ENCODE results near the gene TSPO.

TSPO gene

GRCh38 chr22:43191831-43192230, 40.5 kb downstream of the TSPO start:
- Histone ChIP-seq H2BK15ac (replicated peaks; ENCODE audit: low read depth) (no peak overlapping the region), H3K27me3 (ENCODE audit: insufficient read depth, low read length, poor library complexity) (no peaks in the 10 kb centered on the region), H3K56ac (ENCODE audit: low read length) (no peak overlapping the region), H3K4me1 (ENCODE audit: control insufficient read depth, low read depth, low read length) (no peaks in the 10 kb centered on the region), H2BK5ac (ENCODE audit: low read length) (no peak overlapping the region), H3K36me3 (ENCODE audit: control insufficient read depth, insufficient read depth, low read length) (no peaks in the 10 kb centered on the region), H3K4ac (ENCODE audit: low read depth, low read length) (no peak overlapping the region), H4K8ac (ENCODE audit: low read depth, low read length) (no peak overlapping the region), H3K27ac (ENCODE audit: low read depth, low read length) (no peak overlapping the region), H3K9ac (ENCODE audit: low read length) (no peak overlapping the region), H2BK120ac (ENCODE audit: low read depth, low read length) (no peak overlapping the region), H4K5ac (ENCODE audit: low read length) (no peak overlapping the region), H3K23ac (ENCODE audit: low read length) (no peak overlapping the region), H3K18ac (ENCODE audit: low read length) (no peak overlapping the region), H3K79me1 (ENCODE audit: low read length) (no peaks in the 10 kb centered on the region), H3K79me2 (ENCODE audit: control insufficient read depth, insufficient read depth, low read length) (no peaks in the 10 kb centered on the region), H3K4me2 (ENCODE audit: low read length) (no peak overlapping the region), H3K4me3 (ENCODE audit: low read length) (no peak overlapping the region), H2AK5ac (ENCODE audit: low read length) (no peak overlapping the region)
- no peak for DNase-seq

- Histone ChIP-seq H4K5ac (ENCODE audit: low read length) (no peak overlapping the region), H3K27ac (ENCODE audit: low read depth, low read length) (no peak overlapping the region), H3K18ac (ENCODE audit: low read length) (no peak overlapping the region), H4K8ac (ENCODE audit: low read depth, low read length) (no peak overlapping the region), H3K4me3 (ENCODE audit: low read length) (no peak overlapping the region), H3K79me1 (ENCODE audit: low read length) (no peaks in the 10 kb centered on the region), H3K4me2 (ENCODE audit: low read length) (no peak overlapping the region), H3K79me2 (ENCODE audit: control insufficient read depth, insufficient read depth, low read length) (no peaks in the 10 kb centered on the region), H2BK15ac (replicated peaks; ENCODE audit: low read depth) (no peak overlapping the region), H2AK5ac (ENCODE audit: low read length) (no peak overlapping the region), H3K23ac (ENCODE audit: low read length) (no peak overlapping the region), H3K56ac (ENCODE audit: low read length) (no peak overlapping the region), H3K27me3 (ENCODE audit: insufficient read depth, low read length, poor library complexity) (no peaks in the 10 kb centered on the region), H3K4ac (ENCODE audit: low read depth, low read length) (no peak overlapping the region), H3K36me3 (ENCODE audit: control insufficient read depth, insufficient read depth, low read length) (no peaks in the 10 kb centered on the region), H3K9ac (ENCODE audit: low read length) (no peak overlapping the region), H2BK5ac (ENCODE audit: low read length) (no peak overlapping the region), H3K4me1 (ENCODE audit: control insufficient read depth, low read depth, low read length) (no peaks in the 10 kb centered on the region), H2BK120ac (ENCODE audit: low read depth, low read length) (no peak overlapping the region)
- DNase-seq = no peak
- WGBS (ENCODE audit: extremely low coverage, insufficient coverage, low lambda C conversion rate) = no CpG with 5 or more reads among the region's 22 CpGs
Measured at GRCh38 chr22:43197271-43197941, 46.0 kb downstream of the TSPO start.

GRCh38 chr22:43198126-43198525, 46.8 kb downstream of the TSPO start:
- no peaks in the 10 kb centered on the region for H3K27me3 ChIP-seq (ENCODE audit: insufficient read depth, low read length, poor library complexity)
- no peak overlapping the region for H3K27ac ChIP-seq (ENCODE audit: low read depth, low read length)
- no CpG with 5 or more reads among the region's 5 CpGs for WGBS (ENCODE audit: extremely low coverage, insufficient coverage, low lambda C conversion rate)
- no peaks in the 10 kb centered on the region for H3K79me1 ChIP-seq (ENCODE audit: low read length)
- H4K8ac ChIP-seq (ENCODE audit: low read depth, low read length) = no peak overlapping the region
- H3K23ac ChIP-seq (ENCODE audit: low read length) = no peak overlapping the region
- no peak overlapping the region for H2BK120ac ChIP-seq (ENCODE audit: low read depth, low read length)
- H3K4me1 ChIP-seq (ENCODE audit: control insufficient read depth, low read depth, low read length) = peaks cover 5% of the 10 kb centered on the region
- H3K4me3 ChIP-seq (ENCODE audit: low read length) = no peak overlapping the region
- H3K18ac ChIP-seq (ENCODE audit: low read length) = no peak overlapping the region
- no peak overlapping the region for H3K4me2 ChIP-seq (ENCODE audit: low read length)
- H4K5ac ChIP-seq (ENCODE audit: low read length) = no peak overlapping the region
- no peak for DNase-seq
- no peak overlapping the region for H2BK5ac ChIP-seq (ENCODE audit: low read length)
- no peak overlapping the region for H3K9ac ChIP-seq (ENCODE audit: low read length)
- no peak overlapping the region for H2BK15ac ChIP-seq (replicated peaks; ENCODE audit: low read depth)
- no peak overlapping the region for H3K4ac ChIP-seq (ENCODE audit: low read depth, low read length)
- H2AK5ac ChIP-seq (ENCODE audit: low read length) = no peak overlapping the region
- no peaks in the 10 kb centered on the region for H3K79me2 ChIP-seq (ENCODE audit: control insufficient read depth, insufficient read depth, low read length)
- H3K56ac ChIP-seq (ENCODE audit: low read length) = no peak overlapping the region
- no peaks in the 10 kb centered on the region for H3K36me3 ChIP-seq (ENCODE audit: control insufficient read depth, insufficient read depth, low read length)

GRCh38 chr22:43198936-43199335, 47.6 kb downstream of the TSPO start:
- H3K27ac ChIP-seq (ENCODE audit: low read depth, low read length) = no peak overlapping the region
- no peak overlapping the region for H4K8ac ChIP-seq (ENCODE audit: low read depth, low read length)
- no peak overlapping the region for H4K5ac ChIP-seq (ENCODE audit: low read length)
- no peak overlapping the region for H2BK120ac ChIP-seq (ENCODE audit: low read depth, low read length)
- no peak overlapping the region for H2AK5ac ChIP-seq (ENCODE audit: low read length)
- no peak overlapping the region for H3K4me3 ChIP-seq (ENCODE audit: low read length)
- no peak overlapping the region for H2BK15ac ChIP-seq (replicated peaks; ENCODE audit: low read depth)
- no peak overlapping the region for H3K4me2 ChIP-seq (ENCODE audit: low read length)
- no peaks in the 10 kb centered on the region for H3K36me3 ChIP-seq (ENCODE audit: control insufficient read depth, insufficient read depth, low read length)
- H3K79me2 ChIP-seq (ENCODE audit: control insufficient read depth, insufficient read depth, low read length) = no peaks in the 10 kb centered on the region
- DNase-seq = no peak
- no peak overlapping the region for H3K9ac ChIP-seq (ENCODE audit: low read length)
- H3K23ac ChIP-seq (ENCODE audit: low read length) = no peak overlapping the region
- no peak overlapping the region for H3K18ac ChIP-seq (ENCODE audit: low read length)
- H3K4me1 ChIP-seq (ENCODE audit: control insufficient read depth, low read depth, low read length) = peaks cover 5% of the 10 kb centered on the region
- H3K79me1 ChIP-seq (ENCODE audit: low read length) = no peaks in the 10 kb centered on the region
- H2BK5ac ChIP-seq (ENCODE audit: low read length) = no peak overlapping the region
- no peak overlapping the region for H3K56ac ChIP-seq (ENCODE audit: low read length)
- no CpG with 5 or more reads among the region's 9 CpGs for WGBS (ENCODE audit: extremely low coverage, insufficient coverage, low lambda C conversion rate)
- no peak overlapping the region for H3K4ac ChIP-seq (ENCODE audit: low read depth, low read length)
- no peaks in the 10 kb centered on the region for H3K27me3 ChIP-seq (ENCODE audit: insufficient read depth, low read length, poor library complexity)

GRCh38 chr22:43199541-43199940, 48.2 kb downstream of the TSPO start:
- Histone ChIP-seq H3K4me2 (ENCODE audit: low read length) (no peak overlapping the region), H3K4me1 (ENCODE audit: control insufficient read depth, low read depth, low read length) (peaks cover 5% of the 10 kb centered on the region), H2BK120ac (ENCODE audit: low read depth, low read length) (no peak overlapping the region), H4K8ac (ENCODE audit: low read depth, low read length) (no peak overlapping the region), H3K79me2 (ENCODE audit: control insufficient read depth, insufficient read depth, low read length) (no peaks in the 10 kb centered on the region), H3K23ac (ENCODE audit: low read length) (no peak overlapping the region), H3K4me3 (ENCODE audit: low read length) (no peak overlapping the region), H2AK5ac (ENCODE audit: low read length) (no peak overlapping the region), H3K18ac (ENCODE audit: low read length) (no peak overlapping the region), H2BK5ac (ENCODE audit: low read length) (no peak overlapping the region), H3K27me3 (ENCODE audit: insufficient read depth, low read length, poor library complexity) (no peaks in the 10 kb centered on the region), H2BK15ac (replicated peaks; ENCODE audit: low read depth) (no peak overlapping the region), H3K56ac (ENCODE audit: low read length) (no peak overlapping the region), H3K27ac (ENCODE audit: low read depth, low read length) (no peak overlapping the region), H3K9ac (ENCODE audit: low read length) (no peak overlapping the region), H3K4ac (ENCODE audit: low read depth, low read length) (no peak overlapping the region), H3K36me3 (ENCODE audit: control insufficient read depth, insufficient read depth, low read length) (no peaks in the 10 kb centered on the region), H4K5ac (ENCODE audit: low read length) (no peak overlapping the region), H3K79me1 (ENCODE audit: low read length) (no peaks in the 10 kb centered on the region)
- WGBS (ENCODE audit: extremely low coverage, insufficient coverage, low lambda C conversion rate) = no CpG with 5 or more reads among the region's 11 CpGs
- no peak for DNase-seq

GRCh38 chr22:43200031-43200430, 48.7 kb downstream of the TSPO start:
- Histone ChIP-seq H3K18ac (ENCODE audit: low read length) (no peak overlapping the region), H4K8ac (ENCODE audit: low read depth, low read length) (no peak overlapping the region), H3K4me1 (ENCODE audit: control insufficient read depth, low read depth, low read length) (peaks cover 5% of the 10 kb centered on the region), H3K27ac (ENCODE audit: low read depth, low read length) (no peak overlapping the region), H3K4me3 (ENCODE audit: low read length) (no peak overlapping the region), H3K56ac (ENCODE audit: low read length) (no peak overlapping the region), H3K27me3 (ENCODE audit: insufficient read depth, low read length, poor library complexity) (no peaks in the 10 kb centered on the region), H3K36me3 (ENCODE audit: control insufficient read depth, insufficient read depth, low read length) (no peaks in the 10 kb centered on the region), H2BK15ac (replicated peaks; ENCODE audit: low read depth) (no peak overlapping the region), H3K23ac (ENCODE audit: low read length) (no peak overlapping the region), H3K79me1 (ENCODE audit: low read length) (no peaks in the 10 kb centered on the region), H2BK120ac (ENCODE audit: low read depth, low read length) (no peak overlapping the region), H4K5ac (ENCODE audit: low read length) (no peak overlapping the region), H3K4me2 (ENCODE audit: low read length) (no peak overlapping the region), H3K9ac (ENCODE audit: low read length) (no peak overlapping the region), H3K79me2 (ENCODE audit: control insufficient read depth, insufficient read depth, low read length) (no peaks in the 10 kb centered on the region), H3K4ac (ENCODE audit: low read depth, low read length) (no peak overlapping the region), H2AK5ac (ENCODE audit: low read length) (no peak overlapping the region), H2BK5ac (ENCODE audit: low read length) (no peak overlapping the region)
- no peak for DNase-seq
- WGBS (ENCODE audit: extremely low coverage, insufficient coverage, low lambda C conversion rate) = no CpG with 5 or more reads among the region's 17 CpGs
